IMR-90 (cell line): Measurements from ENCODE around the gene DNAH8. TPM values are rescaled to one million over a fixed set of nuclear protein-coding genes. Genes with fewer than 3 reads are reported as not detected.

Experiments used
- ATAC-seq: fragments of 200-7000 bp; cut with Tn5 transposase; 2 replicates; pipeline ENCODE4 v1.9.1; 2020; ENCODE audit warnings: low read depth, mild to moderate bottlenecking, moderate library complexity
- BruUV-seq: library from RNA; stranded (reverse); fragments of 400-500 nt; replicated peaks from 2 replicates; lab custom pipeline; 2021; lab: Mats Ljungman, UMichigan
- CTCF ChIA-PET: fragments of 300-600 bp; formaldehyde crosslinking; extraction: SDS; loops from one replicate; lab custom pipeline; 2021; ENCODE audit warnings: antibody characterized with exemption; lab: Yijun Ruan, JAX
- POLR2A ChIA-PET: fragments of 300-600 bp; sonication (Branson Sonifier 250); formaldehyde crosslinking; loops from one replicate; lab custom pipeline; 2022; ENCODE audit warnings: antibody characterized with exemption; ENCODE audit not compliant: unreplicated experiment; lab: Charles Lee
- DNase-seq: peaks from one replicate; pipeline ENCODE4 v3.0.0; 2013
- H2AFZ ChIP-seq: replicated peaks from 2 replicates; pipeline ENCODE3; 2013; ENCODE audit warnings: low read length, mild to moderate bottlenecking; ENCODE audit not compliant: poor library complexity
- H2AK5ac ChIP-seq: 2 replicates; pipeline ENCODE4 v1.6.1; 2013; ENCODE audit warnings: low read depth, low read length, inconsistent platforms
- H2AK9ac ChIP-seq: replicated peaks from 2 replicates; pipeline ENCODE3; 2013; ENCODE audit warnings: mild to moderate bottlenecking, low read depth, low read length, moderate library complexity; ENCODE audit not compliant: poor library complexity
- H2BK120ac ChIP-seq: 2 replicates; pipeline ENCODE4 v1.6.1; 2013; ENCODE audit warnings: low read depth, low read length, inconsistent platforms
- H2BK15ac ChIP-seq: 3 replicates; pipeline ENCODE4 v1.6.1; 2013; ENCODE audit warnings: low read depth, low read length, inconsistent platforms
- H2BK20ac ChIP-seq: 2 replicates; pipeline ENCODE4 v1.6.1; 2013; ENCODE audit warnings: low read depth, mild to moderate bottlenecking, inconsistent platforms, low read length, moderate library complexity
- H2BK5ac ChIP-seq: 2 replicates; pipeline ENCODE4 v1.6.1; 2013; ENCODE audit warnings: mild to moderate bottlenecking, low read depth, low read length, inconsistent platforms; ENCODE audit not compliant: poor library complexity, severe bottlenecking
- H3K14ac ChIP-seq: replicated peaks from 2 replicates; pipeline ENCODE4 v1.6.1; 2013; ENCODE audit warnings: low read depth, low read length, inconsistent platforms
- H3K18ac ChIP-seq: 2 replicates; pipeline ENCODE4 v1.6.1; 2013; ENCODE audit warnings: low read depth, low read length, control low read depth
- H3K23ac ChIP-seq: 2 replicates; pipeline ENCODE4 v1.6.1; 2013; ENCODE audit warnings: low read depth, low read length, inconsistent platforms
- H3K27ac ChIP-seq: 2 replicates; pipeline ENCODE4 v1.5.1; 2013; ENCODE audit warnings: mild to moderate bottlenecking, control low read depth, low read length; ENCODE audit not compliant: insufficient read depth
- H3K27me3 ChIP-seq: 2 replicates; pipeline ENCODE4 v1.6.1; 2013; ENCODE audit warnings: low read length; ENCODE audit not compliant: control insufficient read depth, insufficient read depth
- H3K36me3 ChIP-seq: 2 replicates; pipeline ENCODE4 v1.6.1; 2013; ENCODE audit warnings: low read length, mixed read lengths; ENCODE audit not compliant: control insufficient read depth, insufficient read depth
- H3K4ac ChIP-seq: 2 replicates; pipeline ENCODE4 v1.6.1; 2013; ENCODE audit warnings: low read depth, low read length, inconsistent platforms
- H3K4me1 ChIP-seq: 2 replicates; pipeline ENCODE4 v1.6.1; 2013; ENCODE audit warnings: low read length, mixed read lengths; ENCODE audit not compliant: control insufficient read depth, insufficient read depth
- H3K4me2 ChIP-seq: 2 replicates; pipeline ENCODE4 v1.6.1; 2013; ENCODE audit warnings: low read depth, mild to moderate bottlenecking, control low read depth, low read length, moderate library complexity
- H3K4me3 ChIP-seq: 2 replicates; pipeline ENCODE4 v1.5.1; 2013; ENCODE audit warnings: low read depth, mild to moderate bottlenecking, control low read depth, low read length, moderate library complexity; ENCODE audit not compliant: insufficient read depth
- H3K56ac ChIP-seq: 2 replicates; pipeline ENCODE4 v1.6.1; 2013; ENCODE audit warnings: low read length, inconsistent platforms; ENCODE audit not compliant: insufficient read depth; ENCODE audit errors: extremely low read depth
- H3K79me1 ChIP-seq, 2 experiments: 2 replicates each; pipeline ENCODE4 v1.6.1; 2013; ENCODE audit warnings: low read length in 2 of 2, inconsistent platforms in 1 of 2, low read depth in 1 of 2
- H3K9ac ChIP-seq: 2 replicates; pipeline ENCODE4 v1.6.1; 2013; ENCODE audit warnings: low read depth, low read length, control low read depth
- H3K9me1 ChIP-seq: 2 replicates; pipeline ENCODE4 v1.6.1; 2013; ENCODE audit warnings: low read length, inconsistent platforms; ENCODE audit not compliant: insufficient read depth
- H3K9me3 ChIP-seq: 2 replicates; pipeline ENCODE4 v1.6.1; 2013; ENCODE audit warnings: low read length; ENCODE audit not compliant: control insufficient read depth, insufficient read depth
- H4K20me1 ChIP-seq: 2 replicates; pipeline ENCODE4 v1.6.1; 2013; ENCODE audit warnings: low read length, inconsistent platforms; ENCODE audit not compliant: insufficient read depth
- H4K5ac ChIP-seq: 2 replicates; pipeline ENCODE4 v1.6.1; 2013; ENCODE audit warnings: mild to moderate bottlenecking, low read depth, low read length, control low read depth
- H4K8ac ChIP-seq, 2 experiments: 2 replicates each; pipeline ENCODE4 v1.6.1; 2013; ENCODE audit warnings: low read depth in 2 of 2, low read length in 2 of 2, control low read depth in 1 of 2, inconsistent platforms in 1 of 2
- H4K91ac ChIP-seq: 2 replicates; pipeline ENCODE4 v1.6.1; 2013; ENCODE audit warnings: low read depth, low read length, inconsistent platforms; ENCODE audit not compliant: insufficient read depth
- MAFK ChIP-seq: IDR thresholded peaks from 2 replicates; pipeline ENCODE4 v1.6.1; 2012; ENCODE audit warnings: low read depth, low read length, improper control_type of control experiment
- RFX5 ChIP-seq: IDR thresholded peaks from 2 replicates; pipeline ENCODE4 v1.8.0; 2012; ENCODE audit warnings: low read depth, mild to moderate bottlenecking, low read length, moderate library complexity
- WGBS, 2 experiments: methylation state at CpG; one replicate each; pipeline versions ENCODE4 v1.1.5 to v1.1.7; 2013; ENCODE audit warnings: missing lambda C conversion rate in 2 of 2; ENCODE audit not compliant: insufficient read length in 1 of 2; ENCODE audit errors: extremely low coverage in 2 of 2; 5-methylcytosine and 5-hydroxymethylcytosine counted together
- dilution Hi-C: fragments of 300-500 bp; cut with HindIII; formaldehyde crosslinking; loops from one replicate; pipeline ENCODE4 v1.14.3; 2018; ENCODE audit warnings: low sequenced_read_pairs; ENCODE audit not compliant: unreplicated experiment
- in situ Hi-C: fragments of 300-500 bp; cut with MboI; formaldehyde crosslinking; loops from 3 replicates; pipeline ENCODE4 v1.14.3; 2019; ENCODE audit warnings: low sequenced_read_pairs, inconsistent platforms, mixed read lengths
- intact Hi-C: fragments of 100-400 bp; cut with micrococcal nuclease; formaldehyde crosslinking; loops from 2 replicates; pipeline ENCODE4 v1.10.0; 2022
- polyA plus RNA-seq, 3 experiments: library from polyadenylated mRNA; depleted of rRNA; stranded (reverse); fragments of >200 nt; gene quantifications; 2 replicates each; pipeline ENCODE4 v1.2.3, GENCODE V29; 2012; ENCODE audit warnings: low replicate concordance in 1 of 3
- total RNA-seq: library from RNA; depleted of rRNA; stranded (reverse); fragments of >200 nt; gene quantifications from 2 replicates; pipeline ENCODE4 v1.2.3, GENCODE V29; 2012
- TF ChIP-seq, protein P1 (sequence below): fragments of 150-350 bp; IDR thresholded peaks from 2 replicates; pipeline ENCODE4 v1.6.1; 2016; ENCODE audit warnings: low read depth, mild to moderate bottlenecking, low read length, moderate library complexity, borderline replicate concordance

DNAH8 gene
- total and polyA plus RNA-seq, 2 of the 4 experiments (the other 2 are of a cell fraction) = not detected

DNA sequence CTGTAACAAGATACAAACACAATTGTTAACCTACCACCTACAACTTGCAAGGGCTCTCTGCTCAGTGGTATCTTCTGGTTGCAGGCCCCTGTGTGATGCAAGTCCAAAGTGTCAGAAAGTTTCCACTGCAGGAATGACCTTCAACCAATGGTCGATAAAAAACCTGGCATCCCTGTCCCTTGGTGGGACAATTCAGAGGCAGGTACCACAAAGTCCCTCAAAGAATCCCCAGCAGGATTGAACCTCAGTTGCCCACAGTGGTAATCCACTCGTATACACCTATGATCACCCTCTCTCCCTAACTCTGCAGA lies 28.1 kb upstream of the DNAH8 start:
- intact Hi-C loops = no loop called here
- ChIA-PET CTCF (no interaction called here), POLR2A (no interaction called here)
- H3K36me3 ChIP-seq = peaks cover 2% of the 10 kb centered on the region
- no peak overlapping the region for H4K91ac ChIP-seq
- H2AK5ac ChIP-seq = no peak overlapping the region
- no peak overlapping the region for H2BK15ac ChIP-seq
- H3K4ac ChIP-seq = no peak overlapping the region
- no peak overlapping the region for H3K4me2 ChIP-seq
- H3K23ac ChIP-seq = no peak overlapping the region
- DNase-seq = no peak
- no peak overlapping the region for H2BK120ac ChIP-seq
- H4K20me1 ChIP-seq = peaks cover 21% of the 10 kb centered on the region
- no peak for ATAC-seq
- WGBS, 2 experiments = 100% methylated on average over 1 of the region's 2 CpGs; no CpG with 5 or more reads in 1 of the 2 experiments
- BruUV-seq = no TSS peak
- H3K4me1 ChIP-seq = peaks cover 7% of the 10 kb centered on the region; the same call in 1 of the 2 replicates
- H3K27ac ChIP-seq = no peak overlapping the region
- H4K5ac ChIP-seq = no peak overlapping the region
- H3K18ac ChIP-seq = no peak overlapping the region
- no peak overlapping the region for H2AFZ ChIP-seq
- H3K14ac ChIP-seq = no peak overlapping the region
- H3K79me1 ChIP-seq = peaks cover 12 to 37% of the 10 kb centered on the region in 2 experiments
- H2BK5ac ChIP-seq = no peak overlapping the region
- no peak overlapping the region for H3K9ac ChIP-seq
- dilution Hi-C loops = no loop called here
- H3K27me3 ChIP-seq = no peaks in the 10 kb centered on the region
- H3K56ac ChIP-seq = no peak overlapping the region
- H3K9me1 ChIP-seq = peaks cover 15% of the 10 kb centered on the region
- H3K9me3 ChIP-seq = no peaks in the 10 kb centered on the region
- TF ChIP-seq MAFK (no peak), RFX5 (no peak)
- TF ChIP-seq, protein P1, sequence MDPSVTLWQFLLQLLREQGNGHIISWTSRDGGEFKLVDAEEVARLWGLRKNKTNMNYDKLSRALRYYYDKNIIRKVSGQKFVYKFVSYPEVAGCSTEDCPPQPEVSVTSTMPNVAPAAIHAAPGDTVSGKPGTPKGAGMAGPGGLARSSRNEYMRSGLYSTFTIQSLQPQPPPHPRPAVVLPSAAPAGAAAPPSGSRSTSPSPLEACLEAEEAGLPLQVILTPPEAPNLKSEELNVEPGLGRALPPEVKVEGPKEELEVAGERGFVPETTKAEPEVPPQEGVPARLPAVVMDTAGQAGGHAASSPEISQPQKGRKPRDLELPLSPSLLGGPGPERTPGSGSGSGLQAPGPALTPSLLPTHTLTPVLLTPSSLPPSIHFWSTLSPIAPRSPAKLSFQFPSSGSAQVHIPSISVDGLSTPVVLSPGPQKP = no peak
- H3K4me3 ChIP-seq = no peak overlapping the region
- in situ Hi-C loops = no loop called here
- no peak overlapping the region for H2BK20ac ChIP-seq
- no peak overlapping the region for H2AK9ac ChIP-seq
- no peak overlapping the region for H4K8ac ChIP-seq
